GOT3 (cell line): ENCODE measurements around the gene NPHP4.
"Not testable (repeated sequence)": the region's sequence is repeated elsewhere in the genome, so short reads cannot be mapped to it uniquely, and the experiment has no call there.

ENCODE experiments used
- DNase-seq: peaks from one replicate; lab custom pipeline; 2025; ENCODE audit warnings: mixed read lengths; lab: John Stamatoyannopoulos, UW

NPHP4 gene

GRCh38 chr1:6023346-6023745 is 31.1 kb upstream of the NPHP4 start:
- no peak for DNase-seq

- no peak for DNase-seq
Measured at GRCh38 chr1:6022193-6022592, 30.0 kb upstream of the NPHP4 start.

GRCh38 chr1:6019166-6019845 is 27.1 kb upstream of the NPHP4 start:
- DNase-seq = no peak

GRCh38 chr1:6017654-6018053 is 25.4 kb upstream of the NPHP4 start:
- DNase-seq = not testable (repeated sequence)

GRCh38 chr1:6016191-6016865 is 24.1 kb upstream of the NPHP4 start:
- no peak for DNase-seq

GRCh38 chr1:6014130-6014999 is 22.1 kb upstream of the NPHP4 start:
- no peak for DNase-seq

- no peak for DNase-seq
Measured at GRCh38 chr1:6013491-6013890, 21.3 kb upstream of the NPHP4 start.

- no peak for DNase-seq
Measured at GRCh38 chr1:6012529-6013318, 20.5 kb upstream of the NPHP4 start.

GRCh38 chr1:6011946-6012258 is 19.7 kb upstream of the NPHP4 start:
- no peak for DNase-seq

- no peak for DNase-seq
Measured at GRCh38 chr1:6011161-6011945, 19.1 kb upstream of the NPHP4 start.

GRCh38 chr1:6010554-6010953 is 18.3 kb upstream of the NPHP4 start:
- DNase-seq = no peak

- no peak for DNase-seq
Measured at GRCh38 chr1:6009120-6010040, 17.2 kb upstream of the NPHP4 start.

GRCh38 chr1:6008696-6009095 is 16.5 kb upstream of the NPHP4 start:
- no peak for DNase-seq

GRCh38 chr1:6008084-6008415 is 15.8 kb upstream of the NPHP4 start:
- DNase-seq = no peak

- DNase-seq = no peak
Measured at GRCh38 chr1:6007318-6008083, 15.3 kb upstream of the NPHP4 start.

- DNase-seq = no peak
Measured at GRCh38 chr1:6006882-6007281, 14.7 kb upstream of the NPHP4 start.

- DNase-seq = no peak
Measured at GRCh38 chr1:6005276-6005917, 13.2 kb upstream of the NPHP4 start.

GRCh38 chr1:6004412-6005123 is 12.3 kb upstream of the NPHP4 start:
- no peak for DNase-seq
